HCT116 (cell line): ENCODE results near the gene ATF7IP. TPM values are rescaled to one million over a fixed set of nuclear protein-coding genes. Genes with fewer than 3 reads are reported as not detected.

Experiments
- ATAC-seq: fragments of 200-7000 bp; cut with Tn5 transposase; 2 replicates; pipeline ENCODE4 v1.9.1; 2020; ENCODE audit warnings: mild to moderate bottlenecking, moderate library complexity
- BruUV-seq: library from RNA; stranded (reverse); fragments of 400-500 nt; replicated peaks from 2 replicates; lab custom pipeline; 2021; lab: Mats Ljungman, UMichigan
- CTCF ChIA-PET: fragments of 300-600 bp; sonication (Branson Sonifier 250); formaldehyde crosslinking; loops from one replicate; lab custom pipeline; 2021; ENCODE audit warnings: antibody characterized with exemption; lab: Charles Lee
- POLR2A ChIA-PET: fragments of 300-600, 350-600 bp; sonication (Branson Sonifier 250); formaldehyde crosslinking; loops from one replicate; lab custom pipeline; 2021; ENCODE audit warnings: antibody characterized with exemption; lab: Charles Lee
- RAD21 ChIA-PET, 2 experiments: fragments of 300-600 bp; sonication (Branson Sonifier 250); formaldehyde crosslinking; loops; one replicate each; lab custom pipeline; 2023; ENCODE audit warnings: low total read pairs in 2 of 2; ENCODE audit not compliant: uncharacterized antibody in 2 of 2, unreplicated experiment in 2 of 2, low non-redundant PET in 1 of 2; lab: Charles Lee
- DNase-seq: peaks from one replicate; pipeline ENCODE4 v3.0.0-alpha.2; 2010; ENCODE audit warnings: low read depth, low spot score
- H2AFZ ChIP-seq: fragments of 200-600 bp; shearing (Covaris generic), sonication (generic); 2 replicates; pipeline ENCODE4 v1.6.1; 2017; ENCODE audit warnings: low read depth, mixed run types, mixed read lengths, antibody characterized with exemption, low read length; ENCODE audit not compliant: poor library complexity, severe bottlenecking
- H3K27ac ChIP-seq: 2 replicates; pipeline ENCODE4 v1.5.1; 2012; ENCODE audit warnings: low read depth, low read length
- H3K27me3 ChIP-seq: fragments of 200-600 bp; sonication (generic); 2 replicates; pipeline ENCODE4 v1.6.1; 2016; ENCODE audit warnings: mixed run types, low read length, mixed read lengths; ENCODE audit not compliant: insufficient read depth
- H3K36me3 ChIP-seq, 2 experiments: fragments of 200-500 bp in 1 of 2; fragments of 200-600 bp in 1 of 2; sonication (Bioruptor generic) in 1 of 2; sonication (generic) in 1 of 2; 2 replicates each; pipeline versions ENCODE4 v1.5.1 to v1.6.1; 2014 to 2016; ENCODE audit warnings: low read length in 2 of 2, inconsistent platforms in 1 of 2, mixed read lengths in 1 of 2, mixed run types in 1 of 2; ENCODE audit not compliant: insufficient read depth in 2 of 2, control insufficient read depth in 1 of 2
- H3K4me1 ChIP-seq, 2 experiments: fragments of 200-600 bp in 1 of 2; sonication (generic) in 1 of 2; 2 replicates each; pipeline versions ENCODE4 v1.5.1 to v1.6.1; 2012 to 2017; ENCODE audit warnings: low read length in 2 of 2, inconsistent platforms in 1 of 2, mild to moderate bottlenecking in 1 of 2, mixed read lengths in 1 of 2, mixed run types in 1 of 2, moderate library complexity in 1 of 2; ENCODE audit not compliant: insufficient read depth in 2 of 2, control insufficient read depth in 1 of 2
- H3K4me2 ChIP-seq: fragments of 200-600 bp; sonication (generic); 2 replicates; pipeline ENCODE4 v1.6.1; 2017; ENCODE audit warnings: mixed run types, low read length, mixed read lengths
- H3K4me3 ChIP-seq, 2 experiments: fragments of 200-600 bp in 1 of 2; sonication (generic) in 1 of 2; replicated peaks in 1 of 2; 2 replicates each; pipeline ENCODE4 v1.5.1; 2011 to 2016; ENCODE audit warnings: low read length in 2 of 2, control low read depth in 1 of 2, low read depth in 1 of 2, mild to moderate bottlenecking in 1 of 2, mixed read lengths in 1 of 2, mixed run types in 1 of 2
- H3K79me2 ChIP-seq: fragments of 200-600 bp; sonication (generic); 2 replicates; pipeline ENCODE4 v1.6.1; 2017; ENCODE audit warnings: mild to moderate bottlenecking, mixed run types, low read length, moderate library complexity, mixed read lengths; ENCODE audit not compliant: insufficient read depth
- H3K9ac ChIP-seq: fragments of 200-600 bp; sonication (generic); 2 replicates; pipeline ENCODE4 v1.6.1; 2016; ENCODE audit warnings: low read length, mixed read lengths
- H3K9me2 ChIP-seq: fragments of 200-600 bp; sonication (generic), shearing (Covaris generic); 2 replicates; pipeline ENCODE4 v1.6.1; 2017; ENCODE audit warnings: mixed run types, mild to moderate bottlenecking, moderate library complexity; ENCODE audit not compliant: insufficient read depth
- H3K9me3 ChIP-seq, 2 experiments: fragments of 200-500 bp in 1 of 2; fragments of 200-600 bp in 1 of 2; sonication (Bioruptor generic) in 1 of 2; sonication (generic) in 1 of 2; 2 replicates each; pipeline ENCODE4 v1.6.1; 2014 to 2017; ENCODE audit warnings: low read length in 2 of 2, mixed read lengths in 2 of 2, inconsistent platforms in 1 of 2, low read depth in 1 of 2, mild to moderate bottlenecking in 1 of 2, mixed run types in 1 of 2, moderate library complexity in 1 of 2; ENCODE audit not compliant: control insufficient read depth in 1 of 2, insufficient read depth in 1 of 2
- H4K20me1 ChIP-seq: fragments of 200-600 bp; sonication (generic), shearing (Covaris generic); 2 replicates; pipeline ENCODE4 v1.6.1; 2017; ENCODE audit warnings: mixed run types, mild to moderate bottlenecking, moderate library complexity; ENCODE audit not compliant: insufficient read depth
- CBX3 ChIP-seq: IDR thresholded peaks from 2 replicates; pipeline ENCODE4 v1.6.1; 2012; ENCODE audit warnings: low read depth
- CEBPB ChIP-seq: IDR thresholded peaks from 2 replicates; pipeline ENCODE4 v1.6.1; 2012; ENCODE audit warnings: low read depth
- EGR1 ChIP-seq: IDR thresholded peaks from 2 replicates; pipeline ENCODE4 v1.6.1; 2012; ENCODE audit warnings: low read depth
- EZH2 ChIP-seq: fragments of 200-600 bp; sonication (generic); IDR thresholded peaks from 2 replicates; pipeline ENCODE4 v1.6.1; 2017; ENCODE audit warnings: antibody characterized with exemption, mixed run types
- FOSL1 ChIP-seq: IDR thresholded peaks from 2 replicates; pipeline ENCODE4 v1.6.1; 2012; ENCODE audit warnings: low read depth
- JUND ChIP-seq: IDR thresholded peaks from 2 replicates; pipeline ENCODE4 v1.6.1; 2012
- SIN3A ChIP-seq: IDR thresholded peaks from 2 replicates; pipeline ENCODE4 v1.6.1; 2012; ENCODE audit warnings: low read depth
- SP1 ChIP-seq: IDR thresholded peaks from 2 replicates; pipeline ENCODE4 v1.6.1; 2012; ENCODE audit warnings: low read depth
- SRF ChIP-seq: IDR thresholded peaks from 2 replicates; pipeline ENCODE4 v1.6.1; 2012; ENCODE audit warnings: low read depth
- TCF7L2 ChIP-seq: IDR thresholded peaks from 2 replicates; pipeline ENCODE4 v1.7.0; 2011; ENCODE audit warnings: borderline replicate concordance, inconsistent platforms; ENCODE audit not compliant: insufficient read depth, insufficient read length; ENCODE audit errors: extremely low read depth
- YY1 ChIP-seq: IDR thresholded peaks from 2 replicates; pipeline ENCODE4 v1.6.1; 2011; ENCODE audit warnings: low read length, low read depth, moderate library complexity, mild to moderate bottlenecking; ENCODE audit not compliant: insufficient replicate concordance; ENCODE audit errors: extremely low read depth
- ZFX ChIP-seq: fragments of 450-650 bp; IDR thresholded peaks from 2 replicates; pipeline ENCODE4 v1.6.1; 2017
- intact Hi-C: fragments of 100-400 bp; cut with micrococcal nuclease; formaldehyde crosslinking; loops from 2 replicates; pipeline ENCODE4 v1.10.0; 2022
- total RNA-seq: library from RNA; stranded (reverse); gene quantifications from one replicate; pipeline ENCODE4 v1.2.1, GENCODE V29; 2021; ENCODE audit not compliant: unreplicated experiment
- TF ChIP-seq, protein P1 (sequence below), 3 experiments: fragments of 200-600 bp in 1 of 3; sonication (generic) in 1 of 3; IDR thresholded peaks in 2 of 3; conservative IDR thresholded peaks in 1 of 3; 2 replicates each; pipeline ENCODE4 v1.5.1; 2012 to 2017; ENCODE audit warnings: low read depth in 2 of 3, low read length in 2 of 3, antibody characterized with exemption in 1 of 3, borderline replicate concordance in 1 of 3, control low read depth in 1 of 3, mild to moderate bottlenecking in 1 of 3, mixed read lengths in 1 of 3, mixed run types in 1 of 3, moderate library complexity in 1 of 3; ENCODE audit not compliant: insufficient read depth in 1 of 3
- TF ChIP-seq, protein P2 (sequence below): IDR thresholded peaks from 2 replicates; pipeline ENCODE4 v1.6.1; 2012

Gene ATF7IP
- total RNA-seq, 1 experiment from 2014 or later: 38.6 TPM

DNA sequence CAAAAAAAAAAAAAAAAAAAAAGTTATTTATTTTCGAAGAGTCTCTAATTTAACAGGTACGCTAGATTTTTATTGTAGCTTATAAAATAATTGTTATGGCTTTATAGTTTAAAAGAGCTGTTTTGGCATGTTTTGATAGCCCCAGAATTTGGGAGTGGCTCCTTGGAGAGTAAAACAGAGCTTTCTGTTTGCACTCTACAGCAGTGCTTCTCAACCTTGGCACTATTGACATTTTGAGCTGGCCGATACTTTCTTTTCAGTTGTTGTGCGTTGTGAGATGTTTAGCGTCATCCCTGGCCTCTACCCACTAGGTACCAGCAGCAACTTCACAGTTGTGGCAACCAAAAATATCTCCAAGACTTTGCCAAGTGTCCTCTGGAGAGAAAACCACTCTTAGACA lies 171.6 kb downstream of the ATF7IP start:
- Histone ChIP-seq H3K9ac (no peak overlapping the region), H2AFZ (no peak overlapping the region), H3K4me1 (no peaks in the 10 kb centered on the region), H3K4me3 (no peak overlapping the region), H3K9me3 (no peaks in the 10 kb centered on the region), H3K27ac (no peak overlapping the region), H3K36me3 (no peaks in the 10 kb centered on the region), H3K79me2 (no peaks in the 10 kb centered on the region), H3K27me3 (no peaks in the 10 kb centered on the region), H3K4me2 (no peak overlapping the region), H3K9me2 (no peaks in the 10 kb centered on the region), H4K20me1 (no peaks in the 10 kb centered on the region)
- POLR2A ChIA-PET: no interaction called here
- intact Hi-C loops: no loop called here
- CTCF ChIA-PET: no interaction called here
- TF ChIP-seq SIN3A (no peak), TCF7L2 (no peak), JUND (no peak), SP1 (no peak), FOSL1 (no peak), YY1 (no peak), CEBPB (no peak), EGR1 (no peak), ZFX (no peak), EZH2 (no peak), SRF (no peak), CBX3 (no peak)
- TF ChIP-seq, protein P1, sequence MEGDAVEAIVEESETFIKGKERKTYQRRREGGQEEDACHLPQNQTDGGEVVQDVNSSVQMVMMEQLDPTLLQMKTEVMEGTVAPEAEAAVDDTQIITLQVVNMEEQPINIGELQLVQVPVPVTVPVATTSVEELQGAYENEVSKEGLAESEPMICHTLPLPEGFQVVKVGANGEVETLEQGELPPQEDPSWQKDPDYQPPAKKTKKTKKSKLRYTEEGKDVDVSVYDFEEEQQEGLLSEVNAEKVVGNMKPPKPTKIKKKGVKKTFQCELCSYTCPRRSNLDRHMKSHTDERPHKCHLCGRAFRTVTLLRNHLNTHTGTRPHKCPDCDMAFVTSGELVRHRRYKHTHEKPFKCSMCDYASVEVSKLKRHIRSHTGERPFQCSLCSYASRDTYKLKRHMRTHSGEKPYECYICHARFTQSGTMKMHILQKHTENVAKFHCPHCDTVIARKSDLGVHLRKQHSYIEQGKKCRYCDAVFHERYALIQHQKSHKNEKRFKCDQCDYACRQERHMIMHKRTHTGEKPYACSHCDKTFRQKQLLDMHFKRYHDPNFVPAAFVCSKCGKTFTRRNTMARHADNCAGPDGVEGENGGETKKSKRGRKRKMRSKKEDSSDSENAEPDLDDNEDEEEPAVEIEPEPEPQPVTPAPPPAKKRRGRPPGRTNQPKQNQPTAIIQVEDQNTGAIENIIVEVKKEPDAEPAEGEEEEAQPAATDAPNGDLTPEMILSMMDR (IDR thresholded peaks at IDR 0.05 in 2 of 3, conservative IDR thresholded peaks at IDR 0.05 in 1 of 3; ENCODE audit: borderline replicate concordance in 1 of 3, insufficient read depth in 1 of 3, low read depth in 2 of 3, low read length in 2 of 3): no peak
- TF ChIP-seq, protein P2, sequence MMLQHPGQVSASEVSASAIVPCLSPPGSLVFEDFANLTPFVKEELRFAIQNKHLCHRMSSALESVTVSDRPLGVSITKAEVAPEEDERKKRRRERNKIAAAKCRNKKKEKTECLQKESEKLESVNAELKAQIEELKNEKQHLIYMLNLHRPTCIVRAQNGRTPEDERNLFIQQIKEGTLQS: no peak
- BruUV-seq: no TSS peak
- RAD21 ChIA-PET: no interaction called here
- ATAC-seq (no peak), DNase-seq (no peak)
